22Rv1 (cell line): ENCODE measurements around the gene LCOR.

Source experiments
- ZFX ChIP-seq: fragments of 450-650 bp; IDR thresholded peaks from 2 replicates; pipeline ENCODE4 v1.6.1; 2017; ENCODE audit warnings: antibody characterized with exemption, borderline replicate concordance
- TF ChIP-seq, protein P1 (sequence below): fragments of 450-650 bp; IDR thresholded peaks from 2 replicates; pipeline ENCODE4 v1.5.1; 2017; ENCODE audit warnings: mild to moderate bottlenecking

DNA sequence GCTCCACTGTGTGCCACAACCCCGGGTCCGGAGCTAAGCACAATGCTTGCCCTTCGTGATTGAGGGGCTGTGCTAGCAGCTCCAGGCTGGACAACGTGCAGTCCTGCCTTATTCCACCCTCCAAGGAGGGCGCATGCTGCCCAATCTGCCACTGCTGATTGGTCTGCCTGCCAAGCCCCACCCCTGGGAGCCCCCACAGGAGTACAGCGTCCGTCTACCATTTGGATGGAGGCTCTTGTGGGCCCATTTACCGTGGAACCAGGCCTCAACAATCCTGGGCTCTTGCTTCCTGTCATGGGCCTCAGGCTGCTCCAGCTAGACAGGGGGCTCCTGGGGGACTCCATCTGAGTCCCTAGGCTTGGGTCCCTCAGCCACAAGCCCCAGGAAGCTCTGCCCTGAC, 180.4 kb downstream of the LCOR start:
- TF ChIP-seq, protein P1, sequence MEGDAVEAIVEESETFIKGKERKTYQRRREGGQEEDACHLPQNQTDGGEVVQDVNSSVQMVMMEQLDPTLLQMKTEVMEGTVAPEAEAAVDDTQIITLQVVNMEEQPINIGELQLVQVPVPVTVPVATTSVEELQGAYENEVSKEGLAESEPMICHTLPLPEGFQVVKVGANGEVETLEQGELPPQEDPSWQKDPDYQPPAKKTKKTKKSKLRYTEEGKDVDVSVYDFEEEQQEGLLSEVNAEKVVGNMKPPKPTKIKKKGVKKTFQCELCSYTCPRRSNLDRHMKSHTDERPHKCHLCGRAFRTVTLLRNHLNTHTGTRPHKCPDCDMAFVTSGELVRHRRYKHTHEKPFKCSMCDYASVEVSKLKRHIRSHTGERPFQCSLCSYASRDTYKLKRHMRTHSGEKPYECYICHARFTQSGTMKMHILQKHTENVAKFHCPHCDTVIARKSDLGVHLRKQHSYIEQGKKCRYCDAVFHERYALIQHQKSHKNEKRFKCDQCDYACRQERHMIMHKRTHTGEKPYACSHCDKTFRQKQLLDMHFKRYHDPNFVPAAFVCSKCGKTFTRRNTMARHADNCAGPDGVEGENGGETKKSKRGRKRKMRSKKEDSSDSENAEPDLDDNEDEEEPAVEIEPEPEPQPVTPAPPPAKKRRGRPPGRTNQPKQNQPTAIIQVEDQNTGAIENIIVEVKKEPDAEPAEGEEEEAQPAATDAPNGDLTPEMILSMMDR: no peak
- TF ChIP-seq ZFX: no peak
